Stimulated activated CD8-positive, alpha-beta memory T cell treated with anti-CD3 and anti-CD28 coated beads, Interleukin-4, amount 100 ng/mL, for 48 hours (primary cell): Measurements from ENCODE around the gene TLL1.

Experiments
- DNase-seq: peaks from one replicate; pipeline ENCODE4 v3.0.0-alpha.2; 2020

Gene TLL1

DNA sequence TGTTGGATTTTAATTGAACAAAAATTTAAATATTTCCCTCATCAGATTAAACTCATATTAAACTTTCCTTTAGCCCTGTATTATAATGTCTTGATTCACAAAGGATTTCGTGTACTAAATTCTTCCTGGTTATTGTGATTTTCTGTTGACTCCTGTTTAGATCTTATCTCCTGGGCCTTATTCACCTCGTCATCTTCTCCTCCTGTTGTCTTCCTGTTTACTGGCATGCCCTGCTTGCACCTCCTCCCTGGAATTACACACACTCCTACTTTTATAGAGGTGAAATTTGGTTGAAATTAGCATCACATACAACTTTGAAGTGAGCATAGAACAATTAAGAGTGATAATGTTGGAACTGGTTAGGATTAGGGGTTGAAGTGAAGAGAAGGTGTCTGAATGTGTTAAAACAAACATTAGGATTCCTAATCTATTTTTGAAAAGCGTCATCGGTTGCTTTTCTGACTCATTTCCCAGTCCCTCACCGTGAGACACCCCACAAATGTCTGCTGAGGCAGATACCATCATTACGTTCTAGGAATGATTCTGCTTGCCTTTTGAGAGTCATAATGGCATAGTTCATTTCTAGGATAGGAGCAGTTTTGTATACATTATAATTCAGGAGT is 32.5 kb downstream of the TLL1 start:
- DNase-seq: no peak

GRCh38 chr4:165906272-165906671 is 33.2 kb downstream of the TLL1 start:
- DNase-seq: no peak

DNA sequence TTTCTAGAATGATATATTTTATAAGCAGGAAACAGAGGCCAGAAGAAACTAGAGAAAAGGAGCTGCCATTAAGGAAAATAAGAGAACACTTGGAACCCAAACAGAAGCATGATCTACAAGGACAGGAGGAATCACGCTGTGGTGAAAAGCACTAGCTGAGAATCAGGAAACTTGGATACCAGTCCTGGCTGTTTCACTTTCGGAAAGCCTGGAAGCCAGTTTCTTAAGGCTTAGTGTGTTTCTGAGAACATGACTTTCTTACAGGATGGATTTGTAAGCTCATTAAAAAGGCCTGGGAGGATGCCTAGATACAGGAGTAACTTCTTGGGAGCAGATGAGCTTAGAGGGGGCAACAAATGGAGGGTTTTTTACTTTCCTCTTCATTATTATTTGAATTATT is 36.9 kb downstream of the TLL1 start:
- DNase-seq: no peak

DNA sequence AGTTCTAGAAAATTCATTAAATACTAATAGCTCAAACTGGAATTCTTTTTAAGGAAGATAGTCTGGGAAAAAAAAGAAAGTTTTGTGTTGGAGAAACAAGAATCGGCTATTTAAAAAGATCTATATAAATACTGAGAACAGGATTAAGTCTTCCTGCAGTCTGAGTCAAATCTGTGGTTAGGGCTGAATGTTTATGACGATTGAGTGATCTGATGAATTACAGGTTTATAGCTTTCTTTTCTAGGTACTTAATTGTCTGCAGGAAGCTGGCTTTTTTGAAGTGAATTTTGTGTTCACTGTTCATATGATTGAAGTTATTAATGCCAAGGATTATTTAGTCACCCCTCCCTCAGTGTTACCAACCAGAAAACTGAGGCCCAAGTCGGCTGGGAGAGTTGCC is 42.2 kb downstream of the TLL1 start:
- no peak for DNase-seq

- DNase-seq: no peak
These were observed 48.5 kb downstream of the TLL1 start for GRCh38 chr4:165921546-165921945.

DNA sequence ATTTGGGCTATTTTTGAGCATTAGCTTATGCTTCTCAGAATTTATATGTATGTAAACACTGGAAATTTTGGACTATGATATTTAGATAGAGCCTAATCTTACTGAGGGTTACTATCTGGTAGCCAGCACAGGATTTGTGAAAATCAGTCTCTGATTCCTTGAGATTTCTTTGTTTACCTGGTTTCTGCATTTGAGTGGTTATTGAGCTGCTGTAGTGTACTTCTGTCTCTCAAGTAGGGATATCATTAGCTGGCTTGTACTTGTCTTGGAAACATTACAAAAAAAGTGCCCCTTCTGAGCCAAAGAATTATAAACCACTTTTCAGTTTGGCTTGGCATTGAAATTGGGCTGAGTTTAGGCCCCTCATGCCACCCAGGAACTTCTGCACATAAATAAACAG is 49.7 kb downstream of the TLL1 start:
- no peak for DNase-seq

DNA sequence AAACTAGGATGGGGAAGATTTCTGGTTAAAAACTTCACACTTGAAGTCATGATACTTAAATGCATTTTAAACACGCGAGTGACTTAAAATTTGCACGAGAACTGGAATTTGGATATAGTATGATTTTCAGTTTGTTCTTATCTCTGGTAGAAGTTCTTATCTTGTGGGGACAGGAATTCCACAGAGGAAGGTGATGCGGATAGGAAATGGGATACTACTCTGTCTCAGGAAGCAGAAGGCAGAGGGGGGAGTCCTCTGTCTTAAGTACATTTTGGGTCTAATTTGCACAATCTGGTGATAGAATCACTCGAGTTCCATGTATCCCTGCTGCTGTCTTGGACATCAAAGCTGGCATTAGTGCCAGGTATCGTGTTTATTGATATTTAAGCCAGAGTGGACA is 53.3 kb downstream of the TLL1 start:
- DNase-seq: no peak

DNA sequence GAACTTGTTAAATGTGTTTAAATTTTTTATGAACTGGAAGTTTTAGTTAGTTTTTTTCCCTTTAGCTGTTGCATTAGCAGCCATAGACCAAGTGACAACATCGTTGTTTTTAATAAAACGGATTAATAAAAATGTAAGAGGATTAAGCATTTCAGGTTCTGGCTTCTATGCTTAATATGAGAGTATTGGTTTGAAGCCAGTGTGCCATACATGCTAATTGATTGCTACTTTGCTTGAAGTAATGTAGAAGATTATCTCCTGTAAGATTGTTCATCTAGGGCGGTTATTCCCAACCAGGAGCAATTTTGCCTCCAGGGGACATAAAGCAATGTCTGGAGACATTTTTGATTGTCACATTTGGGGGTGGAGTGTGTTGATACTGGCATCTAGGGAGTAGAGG is 54.3 kb downstream of the TLL1 start:
- DNase-seq: no peak

DNA sequence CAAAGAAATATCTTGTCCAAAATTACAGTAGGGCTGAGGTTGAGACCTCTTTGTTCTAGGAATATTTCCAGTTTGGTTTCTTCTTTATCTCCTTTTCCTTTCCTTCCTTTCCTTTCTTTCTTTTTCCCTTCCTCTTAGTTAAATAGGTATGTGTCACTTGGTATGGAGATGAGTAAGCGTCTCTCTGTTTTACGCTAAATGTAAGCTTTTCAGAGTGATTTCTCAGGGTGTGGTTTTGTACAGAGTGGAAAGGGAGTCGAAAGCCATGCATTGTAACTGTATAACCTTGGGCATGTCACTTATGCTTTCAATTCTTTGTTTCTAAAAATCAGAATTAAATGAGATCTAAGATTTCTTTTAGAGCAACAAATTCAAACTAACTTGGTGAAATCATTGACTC is 54.8 kb downstream of the TLL1 start:
- DNase-seq: no peak

GRCh38 chr4:165928601-165929000 is 55.6 kb downstream of the TLL1 start:
- DNase-seq: no peak

GRCh38 chr4:165929662-165930061 is 56.6 kb downstream of the TLL1 start:
- DNase-seq: no peak

DNA sequence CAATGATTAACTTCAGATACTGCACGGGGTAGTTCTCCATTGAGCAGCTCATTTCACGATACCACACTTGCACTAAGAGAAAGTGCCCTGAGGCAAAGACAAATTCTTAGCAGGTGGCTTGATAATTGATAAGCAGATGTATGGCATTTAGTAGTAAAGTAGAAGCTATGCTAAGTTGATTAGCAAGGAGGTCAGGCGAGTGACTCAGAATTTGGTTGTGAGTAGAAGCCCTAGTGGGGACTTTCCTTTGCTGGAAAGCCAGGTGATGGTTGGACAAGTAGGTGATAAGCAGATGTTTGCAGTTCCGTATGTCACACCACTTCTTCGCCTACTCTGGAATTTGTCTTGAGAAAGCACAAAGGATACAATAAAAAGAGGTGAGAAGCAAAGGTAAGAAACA is 58.7 kb downstream of the TLL1 start:
- DNase-seq: no peak

DNA sequence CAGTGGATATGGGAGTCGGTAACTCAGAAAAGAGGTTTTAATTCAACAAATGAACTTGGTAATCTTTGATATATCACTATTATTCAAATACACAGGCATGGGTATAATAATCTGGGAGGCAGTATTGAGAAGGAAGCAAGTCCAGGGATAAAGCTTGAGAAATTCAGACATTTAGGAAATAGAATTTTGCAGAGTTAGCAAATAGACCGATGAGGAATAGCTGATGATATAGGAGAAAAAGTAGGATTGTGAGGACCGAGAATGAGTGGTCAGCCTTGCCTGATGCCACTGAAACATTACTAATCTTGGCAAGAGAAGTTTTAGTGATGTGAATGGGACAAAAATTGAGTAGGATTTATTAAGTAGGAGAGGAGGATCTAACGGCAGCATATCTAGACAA is 71.9 kb downstream of the TLL1 start:
- DNase-seq: no peak

GRCh38 chr4:165945991-165946390 is 73.0 kb downstream of the TLL1 start:
- DNase-seq: no peak

DNA sequence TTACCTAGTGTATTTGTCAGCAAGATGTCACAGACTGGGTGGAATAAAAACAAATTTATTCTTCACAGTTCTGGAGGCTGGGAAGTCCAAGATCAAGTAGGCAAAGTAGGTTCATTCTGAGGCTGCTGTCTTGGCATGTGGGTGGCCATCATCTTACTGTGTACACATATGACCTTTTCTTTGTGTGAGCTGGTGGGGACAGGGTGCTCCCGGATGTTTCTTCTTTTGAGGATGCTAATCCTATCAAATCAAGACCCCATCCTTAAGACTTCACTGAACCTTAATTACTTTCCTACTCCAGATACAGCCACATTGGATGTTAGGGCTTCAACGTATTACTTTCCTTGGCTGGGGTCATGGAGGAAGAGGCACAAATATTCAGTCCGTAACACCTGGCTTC is 74.0 kb downstream of the TLL1 start:
- no peak for DNase-seq

- no peak for DNase-seq
These were observed 80.1 kb downstream of the TLL1 start for GRCh38 chr4:165953181-165953580.

- no peak for DNase-seq
These were observed 90.6 kb downstream of the TLL1 start for GRCh38 chr4:165963621-165964020.

- DNase-seq: no peak
These were observed 91.6 kb downstream of the TLL1 start for GRCh38 chr4:165964591-165964990.

DNA sequence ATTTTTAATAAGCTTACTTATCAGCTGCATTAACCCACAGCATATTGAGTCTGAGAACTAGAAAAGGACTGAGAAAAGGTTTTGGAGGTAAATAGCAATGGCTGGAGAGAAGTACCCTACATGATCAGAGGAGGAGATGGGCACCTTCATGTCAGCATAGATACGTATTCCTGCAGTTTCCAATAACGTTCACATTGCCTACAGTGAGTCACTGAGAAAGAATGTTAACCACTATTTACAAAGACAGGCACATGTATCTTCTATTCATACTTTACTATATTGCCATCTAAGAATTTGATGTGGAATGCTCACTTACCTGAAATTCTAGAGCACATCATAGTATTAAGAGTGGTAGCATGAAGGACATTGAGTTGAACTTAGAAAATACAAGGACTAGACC is 92.5 kb downstream of the TLL1 start:
- DNase-seq: no peak

DNA sequence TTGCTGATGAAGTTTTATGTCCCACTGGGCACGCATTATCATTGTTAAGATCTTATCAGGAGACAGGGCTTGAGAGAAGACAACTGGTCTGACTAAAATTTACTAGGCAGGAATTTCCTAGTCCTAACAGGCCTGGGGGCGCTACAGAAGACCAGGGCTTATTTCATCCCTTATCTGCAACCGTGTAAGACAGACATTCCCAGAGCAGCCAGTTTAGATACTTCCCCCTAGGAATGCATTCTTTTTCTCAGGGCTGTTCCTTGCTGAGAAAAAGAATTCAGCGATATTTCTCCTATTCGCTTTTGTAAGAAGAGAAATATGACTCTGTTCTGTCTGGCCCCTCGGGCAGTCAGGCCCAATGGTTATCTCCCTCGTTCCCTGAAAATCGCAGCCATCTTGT is 93.8 kb downstream of the TLL1 start:
- DNase-seq: no peak

DNA sequence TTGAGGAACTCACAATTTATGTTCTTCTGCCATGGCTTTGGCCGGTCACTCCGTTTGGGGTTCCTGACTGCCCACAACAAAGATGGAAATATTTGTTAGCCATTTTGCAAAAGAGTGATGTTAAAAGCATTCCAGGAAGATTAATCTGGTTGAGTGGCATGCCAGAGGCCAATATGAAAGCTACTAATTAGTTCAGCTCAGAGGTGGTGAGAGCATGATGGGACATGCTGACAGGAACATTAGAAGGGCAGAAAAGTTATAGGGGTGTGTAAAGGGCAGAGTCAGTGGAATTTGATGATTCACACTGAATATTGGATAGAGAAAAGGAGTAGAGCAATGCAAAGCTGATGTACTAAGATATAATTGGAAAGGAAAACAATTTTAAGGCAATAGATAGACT is 94.4 kb downstream of the TLL1 start:
- DNase-seq: no peak

DNA sequence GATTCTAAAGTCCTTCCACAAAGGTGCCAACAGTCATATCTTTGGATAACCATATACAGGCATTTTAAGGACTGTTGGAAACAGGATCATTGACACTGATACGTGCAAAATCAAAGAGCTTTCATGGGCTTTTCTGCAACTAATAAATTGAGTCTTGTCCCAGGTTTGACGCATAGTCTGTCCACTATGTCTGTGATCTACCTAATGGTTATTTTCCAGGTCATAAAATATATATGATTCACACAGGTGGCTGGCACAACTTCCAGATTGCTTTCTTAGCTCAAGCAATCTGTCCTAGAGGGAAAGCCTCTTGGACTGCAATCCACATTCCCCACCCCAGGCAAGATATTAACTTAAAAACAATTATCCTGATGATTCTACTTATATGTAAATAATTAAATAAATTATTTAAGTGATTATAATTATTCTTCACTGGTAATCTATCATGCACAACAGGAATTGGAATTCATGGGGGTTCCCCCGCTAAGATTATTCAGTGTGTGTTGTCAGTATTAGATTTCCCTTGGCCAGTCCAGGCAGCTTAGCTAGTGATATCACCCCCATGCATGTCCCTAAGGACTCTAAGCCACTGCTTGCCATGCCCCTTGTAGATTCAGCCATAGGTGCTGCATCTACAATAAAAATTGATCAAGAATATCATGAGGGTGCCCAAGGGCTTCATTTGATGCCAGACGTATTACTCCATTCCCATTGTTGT is 97.8 kb downstream of the TLL1 start:
- DNase-seq: no peak

DNA sequence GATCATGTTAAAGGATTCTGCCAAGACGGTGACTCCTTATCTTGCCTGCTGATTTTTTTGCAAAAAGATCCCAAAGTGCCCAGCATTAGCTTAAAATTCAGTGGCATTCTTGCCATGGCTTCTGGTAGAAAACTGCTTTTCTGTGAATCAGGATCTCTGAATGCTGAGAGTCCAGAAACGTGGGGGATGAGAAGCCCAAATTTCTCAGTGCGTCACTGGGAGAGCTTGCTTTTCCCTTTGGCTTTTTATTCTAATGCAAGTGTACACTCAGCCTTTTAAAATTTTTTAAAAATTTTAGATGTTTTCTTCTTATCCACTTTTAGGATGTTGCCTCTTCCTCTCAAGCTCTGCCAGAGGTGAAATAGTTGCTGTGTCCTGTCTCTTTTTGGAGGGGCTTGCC is 98.4 kb downstream of the TLL1 start:
- no peak for DNase-seq

- no peak for DNase-seq
These were observed 98.9 kb downstream of the TLL1 start for GRCh38 chr4:165971933-165972332.

GRCh38 chr4:165972747-165973146 is 99.7 kb downstream of the TLL1 start:
- DNase-seq: no peak
